Measurements from ENCODE around the gene TSPAN9.

TSPAN9 gene

GRCh38 chr12:3128498-3129293 is 51.5 kb downstream of the TSPAN9 start:
- DNase-seq: no peak

- DNase-seq: no peak
These were observed 52.3 kb downstream of the TSPAN9 start for GRCh38 chr12:3129301-3130056.

GRCh38 chr12:3130057-3130830 is 53.1 kb downstream of the TSPAN9 start:
- no peak for DNase-seq

- no peak for DNase-seq
These were observed 54.0 kb downstream of the TSPAN9 start for GRCh38 chr12:3131129-3131528.

GRCh38 chr12:3132636-3133404 is 55.6 kb downstream of the TSPAN9 start:
- DNase-seq: no peak

GRCh38 chr12:3133405-3133783 is 56.2 kb downstream of the TSPAN9 start:
- DNase-seq: no peak

- DNase-seq: no peak
These were observed 56.9 kb downstream of the TSPAN9 start for GRCh38 chr12:3134126-3134525.

GRCh38 chr12:3134526-3135135 is 57.5 kb downstream of the TSPAN9 start:
- no peak for DNase-seq

- peak; percentile 34 to 50 for DNase-seq
These were observed 58.6 kb downstream of the TSPAN9 start for GRCh38 chr12:3135522-3136461.

- DNase-seq: no peak
These were observed 59.6 kb downstream of the TSPAN9 start for GRCh38 chr12:3136641-3137267.

GRCh38 chr12:3137268-3137781 is 60.1 kb downstream of the TSPAN9 start:
- DNase-seq: no peak

GRCh38 chr12:3137814-3138445 is 60.8 kb downstream of the TSPAN9 start:
- DNase-seq: no peak

- DNase-seq: no peak
These were observed 61.8 kb downstream of the TSPAN9 start for GRCh38 chr12:3138941-3139511.

GRCh38 chr12:3139760-3140159 is 62.6 kb downstream of the TSPAN9 start:
- no peak for DNase-seq

- DNase-seq: no peak
These were observed 63.1 kb downstream of the TSPAN9 start for GRCh38 chr12:3140284-3140683.

GRCh38 chr12:3141339-3142321 is 64.5 kb downstream of the TSPAN9 start:
- DNase-seq: no peak

- DNase-seq: no peak
These were observed 65.2 kb downstream of the TSPAN9 start for GRCh38 chr12:3142386-3142785.

GRCh38 chr12:3144495-3144894 is 67.3 kb downstream of the TSPAN9 start:
- DNase-seq: no peak
